Erythroblast (primary cell): ENCODE data around the gene OS9.
"Not testable (repeated sequence)": the region's sequence is repeated elsewhere in the genome, so short reads cannot be mapped to it uniquely, and the experiment has no call there.

Experiments used
- DNase-seq, 2 experiments: peaks; one replicate each; lab custom pipeline; 2025; lab: John Stamatoyannopoulos, UW
- GATA1 ChIP-seq: IDR thresholded peaks from 2 replicates; pipeline ENCODE4 v1.6.1; 2011; ENCODE audit warnings: low read depth, mild to moderate bottlenecking, control low read depth, low read length, moderate library complexity
- POLR2A ChIP-seq: IDR thresholded peaks from 2 replicates; pipeline ENCODE4 v1.6.1; 2011; ENCODE audit warnings: mild to moderate bottlenecking, low read length

OS9 gene

DNA sequence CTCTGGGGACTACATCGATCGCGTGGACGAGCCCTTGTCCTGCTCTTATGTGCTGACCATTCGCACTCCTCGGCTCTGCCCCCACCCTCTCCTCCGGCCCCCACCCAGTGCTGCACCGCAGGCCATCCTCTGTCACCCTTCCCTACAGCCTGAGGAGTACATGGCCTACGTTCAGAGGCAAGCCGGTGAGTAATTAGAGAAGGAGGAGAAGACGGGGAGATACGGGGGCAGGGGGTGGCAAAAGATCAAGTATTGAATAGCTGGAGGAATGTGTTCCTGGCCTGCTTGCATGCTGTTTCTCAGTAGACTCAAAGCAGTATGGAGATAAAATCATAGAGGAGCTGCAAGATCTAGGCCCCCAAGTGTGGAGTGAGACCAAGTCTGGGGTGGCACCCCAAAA, 21.9 kb downstream of the OS9 start:
- TF ChIP-seq GATA1 (no peak), POLR2A (no peak)
- DNase-seq, result no peak

DNA sequence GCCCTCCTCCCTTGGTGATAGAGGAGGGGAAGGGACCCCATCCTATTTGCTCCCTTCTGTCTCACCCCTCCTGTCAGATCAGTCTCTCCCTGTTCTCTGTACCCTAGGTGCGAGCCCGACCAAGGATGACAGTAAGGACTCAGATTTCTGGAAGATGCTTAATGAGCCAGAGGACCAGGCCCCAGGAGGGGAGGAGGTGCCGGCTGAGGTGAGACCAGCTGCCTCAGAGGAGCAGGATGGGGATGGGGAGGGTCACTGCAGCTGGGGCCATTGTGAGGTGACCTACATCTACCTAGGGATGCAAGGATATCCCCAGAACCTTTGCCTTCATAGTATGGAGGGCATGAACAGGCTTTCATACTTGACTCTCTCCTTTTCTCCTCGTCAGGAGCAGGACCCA, 22.4 kb downstream of the OS9 start:
- DNase-seq, result no peak
- no peak for TF ChIP-seq GATA1
- no peak for TF ChIP-seq POLR2A

DNA sequence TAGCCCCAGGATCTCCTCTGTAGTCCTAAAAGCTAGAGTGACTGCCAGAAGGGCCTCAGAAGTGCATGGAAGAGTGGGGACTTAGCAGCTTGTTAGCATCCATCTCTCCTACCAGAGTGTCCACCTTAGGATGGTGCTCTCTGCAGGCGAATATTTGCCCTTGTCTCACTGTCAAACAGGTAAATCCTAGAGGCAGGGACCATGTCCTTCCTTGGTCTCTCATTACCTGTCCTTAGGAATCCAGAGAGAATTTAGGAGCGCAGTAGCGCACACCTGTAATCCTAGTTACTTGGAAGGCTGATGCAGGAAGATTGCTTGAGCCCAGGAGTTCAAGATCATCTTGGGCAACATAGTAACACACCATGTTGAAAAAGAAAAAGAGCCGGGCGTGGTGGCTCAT, 23.2 kb downstream of the OS9 start:
- no peak for DNase-seq
- TF ChIP-seq POLR2A (no peak), GATA1 (no peak)

DNA sequence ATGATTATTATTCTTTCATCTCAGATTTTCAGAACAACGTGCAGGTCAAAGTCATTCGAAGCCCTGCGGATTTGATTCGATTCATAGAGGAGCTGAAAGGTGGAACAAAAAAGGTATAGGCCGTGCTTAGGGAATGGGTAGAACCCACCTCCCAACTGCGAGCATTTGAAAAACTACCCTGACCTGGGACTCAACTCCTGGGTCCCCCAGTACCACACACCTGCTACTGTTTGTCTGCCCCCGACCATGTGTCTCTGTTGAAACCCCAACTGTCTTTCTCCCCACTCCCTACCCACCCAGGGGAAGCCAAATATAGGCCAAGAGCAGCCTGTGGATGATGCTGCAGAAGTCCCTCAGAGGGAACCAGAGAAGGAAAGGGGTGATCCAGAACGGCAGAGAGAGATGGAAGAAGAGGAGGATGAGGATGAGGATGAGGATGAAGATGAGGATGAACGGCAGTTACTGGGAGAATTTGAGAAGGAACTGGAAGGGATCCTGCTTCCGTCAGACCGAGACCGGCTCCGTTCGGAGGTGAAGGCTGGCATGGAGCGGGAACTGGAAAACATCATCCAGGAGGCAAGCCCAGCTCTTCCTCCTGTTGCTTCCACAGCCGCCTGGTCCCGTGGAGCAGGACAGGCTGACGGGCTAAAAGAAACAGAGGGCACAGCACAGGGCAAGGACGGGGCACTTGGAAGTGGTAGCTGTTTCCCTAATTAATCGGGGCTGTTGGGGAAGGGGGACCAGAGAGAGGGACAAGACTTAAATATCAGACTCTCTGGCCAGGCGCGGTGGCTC, 24.1 kb downstream of the OS9 start:
- DNase-seq, result no peak

DNA sequence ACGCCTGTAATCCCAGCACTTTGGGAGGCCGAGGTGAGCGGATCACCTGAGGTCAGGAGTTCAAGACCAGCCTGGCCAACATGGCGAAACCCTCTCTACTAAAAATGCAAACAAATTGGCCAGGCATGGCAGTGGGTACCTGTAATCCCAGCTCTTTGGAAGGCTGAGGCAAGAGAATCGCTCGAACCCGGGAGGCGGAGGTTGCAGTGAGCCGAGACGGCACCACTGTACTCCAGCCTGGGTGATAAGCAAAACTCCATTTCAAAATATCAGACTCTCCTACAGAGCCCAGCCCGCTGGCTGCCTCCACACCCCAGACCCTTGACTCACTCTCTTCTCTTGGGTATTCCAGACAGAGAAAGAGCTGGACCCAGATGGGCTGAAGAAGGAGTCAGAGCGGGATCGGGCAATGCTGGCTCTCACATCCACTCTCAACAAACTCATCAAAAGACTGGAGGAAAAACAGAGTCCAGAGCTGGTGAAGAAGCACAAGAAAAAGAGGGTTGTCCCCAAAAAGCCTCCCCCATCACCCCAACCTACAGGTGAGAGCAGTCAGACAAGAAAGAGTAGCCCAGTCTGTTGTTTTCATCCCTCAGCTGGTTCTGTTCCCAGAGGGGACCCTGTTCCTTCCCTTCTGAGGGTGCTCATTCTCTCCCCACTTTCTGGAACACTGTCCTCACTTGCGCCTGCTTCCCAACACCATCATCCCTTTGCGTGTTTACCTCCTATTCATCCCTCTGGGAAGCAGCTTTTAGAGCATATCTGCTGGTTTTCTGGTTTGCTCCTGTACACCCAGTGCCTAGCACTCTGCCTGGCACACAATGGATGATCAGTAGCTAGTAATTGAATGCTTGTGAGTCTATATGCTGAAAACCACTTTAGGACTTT, 25.0 kb downstream of the OS9 start:
- DNase-seq, result no peak
- TF ChIP-seq GATA1 (no peak), POLR2A (no peak)

More for the DNA sequence above, 24.1 kb downstream of the OS9 start:
- no peak for TF ChIP-seq POLR2A

DNA sequence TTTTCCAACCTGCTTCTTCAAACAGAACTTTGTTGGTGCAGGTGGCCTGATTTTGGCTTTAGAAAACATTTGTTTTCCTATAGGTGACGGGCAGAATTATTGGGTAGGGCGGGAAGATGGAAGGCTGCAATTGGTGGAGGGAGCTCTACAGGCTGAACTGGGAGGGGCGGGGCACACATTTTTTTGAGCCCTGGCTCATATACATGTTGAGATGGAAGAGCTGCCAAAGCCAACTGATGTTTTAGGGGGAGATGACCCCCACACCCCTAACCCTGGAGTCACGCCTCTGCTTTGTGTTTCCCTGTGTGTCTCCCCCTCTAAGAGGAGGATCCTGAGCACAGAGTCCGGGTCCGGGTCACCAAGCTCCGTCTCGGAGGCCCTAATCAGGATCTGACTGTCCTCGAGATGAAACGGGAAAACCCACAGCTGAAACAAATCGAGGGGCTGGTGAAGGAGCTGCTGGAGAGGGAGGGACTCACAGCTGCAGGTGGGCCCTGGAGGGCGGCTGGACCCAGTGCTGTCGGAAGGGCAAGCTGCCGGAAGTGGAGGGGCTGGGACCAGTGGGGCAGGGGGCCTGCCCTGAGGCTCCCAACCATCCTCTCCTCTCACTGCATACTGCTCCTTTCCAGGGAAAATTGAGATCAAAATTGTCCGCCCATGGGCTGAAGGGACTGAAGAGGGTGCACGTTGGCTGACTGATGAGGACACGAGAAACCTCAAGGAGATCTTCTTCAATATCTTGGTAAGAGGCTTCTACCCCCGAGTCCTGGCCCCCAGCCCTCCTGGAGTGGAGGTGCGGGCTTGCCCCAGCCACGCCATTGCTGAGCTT, 26.1 kb downstream of the OS9 start:
- no peak for TF ChIP-seq GATA1
- peak; percentile 4 for TF ChIP-seq POLR2A
- no peak for DNase-seq

DNA sequence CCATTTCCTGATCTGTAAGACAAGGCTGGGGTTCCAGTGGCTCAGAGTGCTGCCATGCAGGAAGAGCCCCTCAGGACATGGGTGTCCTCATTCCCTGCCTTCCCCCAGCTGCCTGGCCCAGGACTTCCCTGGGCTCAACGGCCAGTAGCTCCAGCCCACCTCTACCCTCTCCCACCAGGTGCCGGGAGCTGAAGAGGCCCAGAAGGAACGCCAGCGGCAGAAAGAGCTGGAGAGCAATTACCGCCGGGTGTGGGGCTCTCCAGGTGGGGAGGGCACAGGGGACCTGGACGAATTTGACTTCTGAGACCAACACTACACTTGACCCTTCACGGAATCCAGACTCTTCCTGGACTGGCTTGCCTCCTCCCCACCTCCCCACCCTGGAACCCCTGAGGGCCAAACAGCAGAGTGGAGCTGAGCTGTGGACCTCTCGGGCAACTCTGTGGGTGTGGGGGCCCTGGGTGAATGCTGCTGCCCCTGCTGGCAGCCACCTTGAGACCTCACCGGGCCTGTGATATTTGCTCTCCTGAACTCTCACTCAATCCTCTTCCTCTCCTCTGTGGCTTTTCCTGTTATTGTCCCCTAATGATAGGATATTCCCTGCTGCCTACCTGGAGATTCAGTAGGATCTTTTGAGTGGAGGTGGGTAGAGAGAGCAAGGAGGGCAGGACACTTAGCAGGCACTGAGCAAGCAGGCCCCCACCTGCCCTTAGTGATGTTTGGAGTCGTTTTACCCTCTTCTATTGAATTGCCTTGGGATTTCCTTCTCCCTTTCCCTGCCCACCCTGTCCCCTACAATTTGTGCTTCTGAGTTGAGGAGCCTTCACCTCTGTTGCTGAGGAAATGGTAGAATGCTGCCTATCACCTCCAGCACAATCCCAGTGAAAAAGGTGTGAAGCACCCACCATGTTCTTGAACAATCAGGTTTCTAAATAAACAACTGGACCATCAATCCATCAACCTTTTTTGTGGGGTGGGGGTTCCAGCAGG, 27.0 kb downstream of the OS9 start:
- no peak for DNase-seq
- no peak for TF ChIP-seq POLR2A
- TF ChIP-seq GATA1, result no peak

DNA sequence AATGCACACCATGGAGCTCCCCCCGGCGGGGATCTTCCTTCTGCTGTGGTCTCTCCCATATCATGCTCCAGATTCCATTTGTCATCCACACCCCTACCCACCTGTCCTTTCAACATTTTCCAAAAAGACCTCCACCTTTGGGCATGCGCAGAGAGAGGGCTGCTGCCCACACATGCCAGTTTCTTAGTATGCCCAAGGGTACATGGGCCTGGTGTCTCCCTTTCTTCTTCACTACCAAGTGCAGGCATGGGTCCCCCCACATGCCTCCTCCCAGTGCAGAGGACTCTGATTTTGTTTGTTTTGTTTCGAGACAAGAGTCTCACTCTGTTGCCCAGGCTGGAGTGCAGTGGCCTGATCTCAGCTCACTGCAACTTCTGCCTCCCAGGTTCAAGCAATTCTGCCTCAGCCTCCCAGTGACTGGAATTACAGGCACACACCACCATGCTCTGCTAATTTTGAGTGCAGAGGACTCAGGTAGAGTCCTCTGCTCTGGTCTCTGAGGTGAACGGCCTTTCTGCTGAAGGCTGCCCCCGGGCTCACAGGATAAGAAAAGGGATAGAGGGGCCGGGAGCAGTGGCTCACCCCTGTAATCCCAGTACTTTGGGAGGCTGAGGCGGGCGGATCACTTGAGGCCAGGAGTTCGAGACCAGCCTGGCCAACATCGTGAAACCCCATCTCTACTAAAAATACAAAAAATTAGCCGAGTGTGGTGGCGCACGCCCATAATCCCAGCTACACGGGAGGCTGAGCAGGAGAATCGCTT, 28.1 kb downstream of the OS9 start:
- DNase-seq, result not testable (repeated sequence)

DNA sequence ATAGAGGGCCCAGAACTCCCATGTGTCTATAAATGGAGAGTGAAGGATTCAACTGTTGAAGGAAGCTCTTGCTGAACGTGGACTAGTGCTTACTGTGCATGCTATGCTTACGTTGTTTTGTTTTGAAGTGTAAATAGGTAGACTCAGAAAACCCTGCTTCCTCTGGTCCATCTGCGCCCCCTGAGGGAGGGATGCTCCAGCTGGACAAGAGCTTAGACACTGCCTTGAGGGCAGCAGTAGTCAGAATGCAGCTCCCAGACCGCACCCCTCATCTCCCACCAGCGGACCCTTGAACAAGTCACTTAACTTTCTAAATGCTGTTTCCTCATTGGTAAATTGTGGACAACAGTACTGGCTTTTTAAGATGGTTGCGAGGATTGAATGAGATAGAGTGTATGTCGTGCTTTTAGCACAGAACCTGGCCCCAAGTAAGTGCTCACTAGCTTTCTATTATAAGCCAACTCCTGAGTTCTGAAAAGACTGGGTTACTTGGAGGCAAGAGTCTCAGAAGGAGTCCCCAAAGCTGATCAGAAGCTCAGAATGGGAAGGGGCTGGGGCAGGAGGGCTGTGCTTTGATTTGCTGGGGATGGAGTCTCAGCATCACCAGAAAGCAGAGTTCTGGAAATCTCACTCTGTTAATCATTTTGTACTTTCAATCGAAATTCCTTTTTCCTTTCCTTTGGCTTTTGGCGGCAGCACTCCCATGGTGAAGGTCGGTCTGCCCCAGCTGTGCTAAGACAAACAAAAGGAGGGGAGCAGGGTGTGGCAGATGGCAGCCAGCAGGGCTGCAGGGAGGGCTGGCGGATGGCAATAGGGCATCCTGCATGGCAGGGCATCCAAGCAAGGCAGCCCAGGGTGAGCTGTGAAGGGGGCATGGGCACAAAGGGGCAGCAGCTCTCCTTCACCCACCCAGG, 29.0 kb downstream of the OS9 start:
- TF ChIP-seq POLR2A, result no peak
- TF ChIP-seq GATA1, result no peak
- DNase-seq, result no peak

DNA sequence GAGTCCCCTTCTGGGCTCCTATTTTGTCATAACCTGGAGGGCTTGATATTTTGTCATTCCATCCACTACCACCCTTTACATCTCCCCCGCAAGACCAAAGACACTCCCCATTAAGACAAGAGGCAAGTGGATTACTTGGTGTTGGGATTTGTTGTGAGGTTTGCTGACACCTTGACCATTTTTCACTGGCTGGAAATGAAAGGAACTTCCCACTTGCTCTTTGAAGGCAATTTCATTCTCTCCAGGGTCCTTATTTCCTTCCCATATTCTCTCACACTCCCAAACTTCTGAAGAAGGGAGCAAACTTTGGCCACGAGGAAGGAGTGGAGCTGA, 29.7 kb downstream of the OS9 start:
- no peak for DNase-seq
- TF ChIP-seq POLR2A, result no peak
- TF ChIP-seq GATA1, result no peak
